IMR-90 (cell line): ENCODE measurements around the gene LRRC4. TPM values are rescaled to one million over a fixed set of nuclear protein-coding genes. Genes with fewer than 3 reads are reported as not detected.

Experiments
- ATAC-seq: fragments of 200-7000 bp; cut with Tn5 transposase; 2 replicates; pipeline ENCODE4 v1.9.1; 2020; ENCODE audit warnings: low read depth, mild to moderate bottlenecking, moderate library complexity
- BruUV-seq: library from RNA; stranded (reverse); fragments of 400-500 nt; replicated peaks from 2 replicates; lab custom pipeline; 2021; lab: Mats Ljungman, UMichigan
- CTCF ChIA-PET: fragments of 300-600 bp; formaldehyde crosslinking; extraction: SDS; loops from one replicate; lab custom pipeline; 2021; ENCODE audit warnings: antibody characterized with exemption; lab: Yijun Ruan, JAX
- POLR2A ChIA-PET: fragments of 300-600 bp; sonication (Branson Sonifier 250); formaldehyde crosslinking; loops from one replicate; lab custom pipeline; 2022; ENCODE audit warnings: antibody characterized with exemption; ENCODE audit not compliant: unreplicated experiment; lab: Charles Lee
- DNase-seq: peaks from one replicate; pipeline ENCODE4 v3.0.0; 2013
- H2AFZ ChIP-seq: replicated peaks from 2 replicates; pipeline ENCODE3; 2013; ENCODE audit warnings: low read length, mild to moderate bottlenecking; ENCODE audit not compliant: poor library complexity
- H2AK5ac ChIP-seq: 2 replicates; pipeline ENCODE4 v1.6.1; 2013; ENCODE audit warnings: low read depth, low read length, inconsistent platforms
- H2AK9ac ChIP-seq: replicated peaks from 2 replicates; pipeline ENCODE3; 2013; ENCODE audit warnings: mild to moderate bottlenecking, low read depth, low read length, moderate library complexity; ENCODE audit not compliant: poor library complexity
- H2BK120ac ChIP-seq: 2 replicates; pipeline ENCODE4 v1.6.1; 2013; ENCODE audit warnings: low read depth, low read length, inconsistent platforms
- H2BK15ac ChIP-seq: 3 replicates; pipeline ENCODE4 v1.6.1; 2013; ENCODE audit warnings: low read depth, low read length, inconsistent platforms
- H2BK20ac ChIP-seq: 2 replicates; pipeline ENCODE4 v1.6.1; 2013; ENCODE audit warnings: low read depth, mild to moderate bottlenecking, inconsistent platforms, low read length, moderate library complexity
- H2BK5ac ChIP-seq: 2 replicates; pipeline ENCODE4 v1.6.1; 2013; ENCODE audit warnings: mild to moderate bottlenecking, low read depth, low read length, inconsistent platforms; ENCODE audit not compliant: poor library complexity, severe bottlenecking
- H3K14ac ChIP-seq: replicated peaks from 2 replicates; pipeline ENCODE4 v1.6.1; 2013; ENCODE audit warnings: low read depth, low read length, inconsistent platforms
- H3K18ac ChIP-seq: 2 replicates; pipeline ENCODE4 v1.6.1; 2013; ENCODE audit warnings: low read depth, low read length, control low read depth
- H3K23ac ChIP-seq: 2 replicates; pipeline ENCODE4 v1.6.1; 2013; ENCODE audit warnings: low read depth, low read length, inconsistent platforms
- H3K27ac ChIP-seq: 2 replicates; pipeline ENCODE4 v1.5.1; 2013; ENCODE audit warnings: mild to moderate bottlenecking, control low read depth, low read length; ENCODE audit not compliant: insufficient read depth
- H3K27me3 ChIP-seq: 2 replicates; pipeline ENCODE4 v1.6.1; 2013; ENCODE audit warnings: low read length; ENCODE audit not compliant: control insufficient read depth, insufficient read depth
- H3K36me3 ChIP-seq: 2 replicates; pipeline ENCODE4 v1.6.1; 2013; ENCODE audit warnings: low read length, mixed read lengths; ENCODE audit not compliant: control insufficient read depth, insufficient read depth
- H3K4ac ChIP-seq: 2 replicates; pipeline ENCODE4 v1.6.1; 2013; ENCODE audit warnings: low read depth, low read length, inconsistent platforms
- H3K4me1 ChIP-seq: 2 replicates; pipeline ENCODE4 v1.6.1; 2013; ENCODE audit warnings: low read length, mixed read lengths; ENCODE audit not compliant: control insufficient read depth, insufficient read depth
- H3K4me2 ChIP-seq: 2 replicates; pipeline ENCODE4 v1.6.1; 2013; ENCODE audit warnings: low read depth, mild to moderate bottlenecking, control low read depth, low read length, moderate library complexity
- H3K4me3 ChIP-seq: 2 replicates; pipeline ENCODE4 v1.5.1; 2013; ENCODE audit warnings: low read depth, mild to moderate bottlenecking, control low read depth, low read length, moderate library complexity; ENCODE audit not compliant: insufficient read depth
- H3K56ac ChIP-seq: 2 replicates; pipeline ENCODE4 v1.6.1; 2013; ENCODE audit warnings: low read length, inconsistent platforms; ENCODE audit not compliant: insufficient read depth; ENCODE audit errors: extremely low read depth
- H3K79me1 ChIP-seq, 2 experiments: 2 replicates each; pipeline ENCODE4 v1.6.1; 2013; ENCODE audit warnings: low read length in 2 of 2, inconsistent platforms in 1 of 2, low read depth in 1 of 2
- H3K9ac ChIP-seq: 2 replicates; pipeline ENCODE4 v1.6.1; 2013; ENCODE audit warnings: low read depth, low read length, control low read depth
- H3K9me1 ChIP-seq: 2 replicates; pipeline ENCODE4 v1.6.1; 2013; ENCODE audit warnings: low read length, inconsistent platforms; ENCODE audit not compliant: insufficient read depth
- H3K9me3 ChIP-seq: 2 replicates; pipeline ENCODE4 v1.6.1; 2013; ENCODE audit warnings: low read length; ENCODE audit not compliant: control insufficient read depth, insufficient read depth
- H4K20me1 ChIP-seq: 2 replicates; pipeline ENCODE4 v1.6.1; 2013; ENCODE audit warnings: low read length, inconsistent platforms; ENCODE audit not compliant: insufficient read depth
- H4K5ac ChIP-seq: 2 replicates; pipeline ENCODE4 v1.6.1; 2013; ENCODE audit warnings: mild to moderate bottlenecking, low read depth, low read length, control low read depth
- H4K8ac ChIP-seq, 2 experiments: 2 replicates each; pipeline ENCODE4 v1.6.1; 2013; ENCODE audit warnings: low read depth in 2 of 2, low read length in 2 of 2, control low read depth in 1 of 2, inconsistent platforms in 1 of 2
- H4K91ac ChIP-seq: 2 replicates; pipeline ENCODE4 v1.6.1; 2013; ENCODE audit warnings: low read depth, low read length, inconsistent platforms; ENCODE audit not compliant: insufficient read depth
- BHLHE40 ChIP-seq: fragments of 150-350 bp; IDR thresholded peaks from 2 replicates; pipeline ENCODE4 v1.6.1; 2016; ENCODE audit warnings: mild to moderate bottlenecking, low read depth, low read length
- CEBPB ChIP-seq: IDR thresholded peaks from 2 replicates; pipeline ENCODE4 v1.6.1; 2012; ENCODE audit warnings: low read depth, low read length, improper control_type of control experiment
- CHD1 ChIP-seq: IDR thresholded peaks from 2 replicates; pipeline ENCODE4 v1.6.1; 2012; ENCODE audit warnings: low read depth, low read length, improper control_type of control experiment
- FOS ChIP-seq: fragments of 150-350 bp; IDR thresholded peaks from 2 replicates; pipeline ENCODE4 v1.6.1; 2016; ENCODE audit warnings: low read depth, low read length
- MAFK ChIP-seq: IDR thresholded peaks from 2 replicates; pipeline ENCODE4 v1.6.1; 2012; ENCODE audit warnings: low read depth, low read length, improper control_type of control experiment
- MAZ ChIP-seq: IDR thresholded peaks from 2 replicates; pipeline ENCODE4 v1.6.1; 2012; ENCODE audit warnings: low read depth, mild to moderate bottlenecking, low read length, improper control_type of control experiment, moderate library complexity, borderline replicate concordance
- NFE2L2 ChIP-seq: fragments of 150-350 bp; IDR thresholded peaks from 2 replicates; pipeline ENCODE4 v1.6.1; 2016; ENCODE audit warnings: low read depth, mild to moderate bottlenecking, low read length
- POLR2A ChIP-seq: IDR thresholded peaks from 2 replicates; pipeline ENCODE4 v1.6.1; 2012; ENCODE audit warnings: mild to moderate bottlenecking, low read depth, low read length
- RCOR1 ChIP-seq: IDR thresholded peaks from 2 replicates; pipeline ENCODE4 v1.6.1; 2012; ENCODE audit warnings: mild to moderate bottlenecking, low read length, improper control_type of control experiment; ENCODE audit not compliant: insufficient replicate concordance
- RFX5 ChIP-seq: IDR thresholded peaks from 2 replicates; pipeline ENCODE4 v1.8.0; 2012; ENCODE audit warnings: low read depth, mild to moderate bottlenecking, low read length, moderate library complexity
- SMC3 ChIP-seq: fragments of 150-350 bp; IDR thresholded peaks from 2 replicates; pipeline ENCODE4 v1.6.1; 2016; ENCODE audit warnings: low read depth, mild to moderate bottlenecking, antibody characterized with exemption, low read length, moderate library complexity
- WGBS, 2 experiments: methylation state at CpG; one replicate each; pipeline versions ENCODE4 v1.1.5 to v1.1.7; 2013; ENCODE audit warnings: missing lambda C conversion rate in 2 of 2; ENCODE audit not compliant: insufficient read length in 1 of 2; ENCODE audit errors: extremely low coverage in 2 of 2; 5-methylcytosine and 5-hydroxymethylcytosine counted together
- dilution Hi-C: fragments of 300-500 bp; cut with HindIII; formaldehyde crosslinking; loops from one replicate; pipeline ENCODE4 v1.14.3; 2018; ENCODE audit warnings: low sequenced_read_pairs; ENCODE audit not compliant: unreplicated experiment
- in situ Hi-C: fragments of 300-500 bp; cut with MboI; formaldehyde crosslinking; loops from 3 replicates; pipeline ENCODE4 v1.14.3; 2019; ENCODE audit warnings: low sequenced_read_pairs, inconsistent platforms, mixed read lengths
- intact Hi-C: fragments of 100-400 bp; cut with micrococcal nuclease; formaldehyde crosslinking; loops from 2 replicates; pipeline ENCODE4 v1.10.0; 2022
- polyA plus RNA-seq, 3 experiments: library from polyadenylated mRNA; depleted of rRNA; stranded (reverse); fragments of >200 nt; gene quantifications; 2 replicates each; pipeline ENCODE4 v1.2.3, GENCODE V29; 2012; ENCODE audit warnings: low replicate concordance in 1 of 3
- total RNA-seq: library from RNA; depleted of rRNA; stranded (reverse); fragments of >200 nt; gene quantifications from 2 replicates; pipeline ENCODE4 v1.2.3, GENCODE V29; 2012
- TF ChIP-seq, protein P1 (sequence below): fragments of 150-350 bp; IDR thresholded peaks from 2 replicates; pipeline ENCODE4 v1.6.1; 2017; ENCODE audit warnings: mild to moderate bottlenecking, antibody characterized with exemption, low read length, low read depth
- TF ChIP-seq, protein P2 (sequence below): conservative IDR thresholded peaks from 2 replicates; pipeline ENCODE4 v1.5.1; 2012; ENCODE audit warnings: mild to moderate bottlenecking, low read depth, low read length, improper control_type of control experiment
- TF ChIP-seq, protein P3 (sequence below): fragments of 150-350 bp; IDR thresholded peaks from 2 replicates; pipeline ENCODE4 v1.6.1; 2016; ENCODE audit warnings: low read depth, mild to moderate bottlenecking, low read length, moderate library complexity, borderline replicate concordance

The LRRC4 gene
- total and polyA plus RNA-seq, 2 of the 4 experiments (the other 2 are of a cell fraction) = 0.54 to 0.55 TPM

DNA sequence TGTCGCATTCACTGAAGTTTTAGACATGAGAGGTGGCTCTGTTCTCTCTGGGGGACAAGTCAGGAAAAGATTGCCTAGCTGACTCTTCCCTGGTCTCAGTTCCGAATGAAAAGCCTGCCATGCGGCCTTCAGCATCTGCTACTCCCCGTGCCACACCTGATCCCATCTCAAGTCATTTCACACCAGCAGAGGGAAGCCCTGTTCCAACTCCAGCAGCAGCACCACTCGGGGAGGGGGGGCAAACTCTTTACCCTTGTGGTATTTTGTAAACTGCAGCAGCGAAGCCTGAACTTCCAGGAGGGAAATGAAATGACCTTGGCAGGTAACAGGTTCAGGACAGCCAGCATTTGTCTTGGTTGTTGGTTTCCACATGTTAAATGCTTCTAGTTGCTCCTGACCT, 13.8 kb downstream of the LRRC4 start:
- BruUV-seq = no TSS peak
- H3K56ac ChIP-seq = no peak overlapping the region
- H3K9me1 ChIP-seq = peaks cover 23% of the 10 kb centered on the region
- H4K8ac ChIP-seq = no peak overlapping the region
- H4K5ac ChIP-seq = no peak overlapping the region
- no peak for DNase-seq
- peaks cover 7% of the 10 kb centered on the region for H3K36me3 ChIP-seq
- H3K18ac ChIP-seq = no peak overlapping the region
- no peak overlapping the region for H2AK9ac ChIP-seq
- intact Hi-C loops = no loop called here
- no peak for ATAC-seq
- H2AK5ac ChIP-seq = no peak overlapping the region
- H2BK120ac ChIP-seq = no peak overlapping the region
- H3K27ac ChIP-seq = no peak overlapping the region
- in situ Hi-C loops = no loop called here
- WGBS, 2 experiments = 17% methylated on average over 1 of the region's 6 CpGs; no CpG with 5 or more reads in 1 of the 2 experiments
- H3K4me1 ChIP-seq = peaks cover 6% of the 10 kb centered on the region
- H4K91ac ChIP-seq = no peak overlapping the region
- TF ChIP-seq MAFK (no peak), CEBPB (no peak), FOS (no peak), POLR2A (no peak), MAZ (no peak), NFE2L2 (no peak), RCOR1 (no peak), BHLHE40 (no peak), RFX5 (no peak), CHD1 (no peak), SMC3 (no peak)
- TF ChIP-seq, protein P1, sequence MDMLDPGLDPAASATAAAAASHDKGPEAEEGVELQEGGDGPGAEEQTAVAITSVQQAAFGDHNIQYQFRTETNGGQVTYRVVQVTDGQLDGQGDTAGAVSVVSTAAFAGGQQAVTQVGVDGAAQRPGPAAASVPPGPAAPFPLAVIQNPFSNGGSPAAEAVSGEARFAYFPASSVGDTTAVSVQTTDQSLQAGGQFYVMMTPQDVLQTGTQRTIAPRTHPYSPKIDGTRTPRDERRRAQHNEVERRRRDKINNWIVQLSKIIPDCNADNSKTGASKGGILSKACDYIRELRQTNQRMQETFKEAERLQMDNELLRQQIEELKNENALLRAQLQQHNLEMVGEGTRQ = no peak
- TF ChIP-seq, protein P2, sequence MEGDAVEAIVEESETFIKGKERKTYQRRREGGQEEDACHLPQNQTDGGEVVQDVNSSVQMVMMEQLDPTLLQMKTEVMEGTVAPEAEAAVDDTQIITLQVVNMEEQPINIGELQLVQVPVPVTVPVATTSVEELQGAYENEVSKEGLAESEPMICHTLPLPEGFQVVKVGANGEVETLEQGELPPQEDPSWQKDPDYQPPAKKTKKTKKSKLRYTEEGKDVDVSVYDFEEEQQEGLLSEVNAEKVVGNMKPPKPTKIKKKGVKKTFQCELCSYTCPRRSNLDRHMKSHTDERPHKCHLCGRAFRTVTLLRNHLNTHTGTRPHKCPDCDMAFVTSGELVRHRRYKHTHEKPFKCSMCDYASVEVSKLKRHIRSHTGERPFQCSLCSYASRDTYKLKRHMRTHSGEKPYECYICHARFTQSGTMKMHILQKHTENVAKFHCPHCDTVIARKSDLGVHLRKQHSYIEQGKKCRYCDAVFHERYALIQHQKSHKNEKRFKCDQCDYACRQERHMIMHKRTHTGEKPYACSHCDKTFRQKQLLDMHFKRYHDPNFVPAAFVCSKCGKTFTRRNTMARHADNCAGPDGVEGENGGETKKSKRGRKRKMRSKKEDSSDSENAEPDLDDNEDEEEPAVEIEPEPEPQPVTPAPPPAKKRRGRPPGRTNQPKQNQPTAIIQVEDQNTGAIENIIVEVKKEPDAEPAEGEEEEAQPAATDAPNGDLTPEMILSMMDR = no peak
- TF ChIP-seq, protein P3, sequence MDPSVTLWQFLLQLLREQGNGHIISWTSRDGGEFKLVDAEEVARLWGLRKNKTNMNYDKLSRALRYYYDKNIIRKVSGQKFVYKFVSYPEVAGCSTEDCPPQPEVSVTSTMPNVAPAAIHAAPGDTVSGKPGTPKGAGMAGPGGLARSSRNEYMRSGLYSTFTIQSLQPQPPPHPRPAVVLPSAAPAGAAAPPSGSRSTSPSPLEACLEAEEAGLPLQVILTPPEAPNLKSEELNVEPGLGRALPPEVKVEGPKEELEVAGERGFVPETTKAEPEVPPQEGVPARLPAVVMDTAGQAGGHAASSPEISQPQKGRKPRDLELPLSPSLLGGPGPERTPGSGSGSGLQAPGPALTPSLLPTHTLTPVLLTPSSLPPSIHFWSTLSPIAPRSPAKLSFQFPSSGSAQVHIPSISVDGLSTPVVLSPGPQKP = no peak
- no peak overlapping the region; the same call in 1 of the 2 replicates for H3K23ac ChIP-seq
- H3K27me3 ChIP-seq = no peaks in the 10 kb centered on the region
- H3K4ac ChIP-seq = no peak overlapping the region
- POLR2A ChIA-PET = interaction anchor here (0.6 kb wide), 1 partner anchor 195 kb away, joined by 10 read pairs; no protein-coding TSS in a partner anchor
- H2BK5ac ChIP-seq = no peak overlapping the region
- peaks cover 19 to 76% of the 10 kb centered on the region in 2 experiments; a peak in 3 of 4 replicates for H3K79me1 ChIP-seq
- no peak overlapping the region for H2BK15ac ChIP-seq
- dilution Hi-C loops = no loop called here
- H3K4me2 ChIP-seq = no peak overlapping the region
- H2AFZ ChIP-seq = no peak overlapping the region
- no peak overlapping the region for H3K4me3 ChIP-seq
- H3K9ac ChIP-seq = no peak overlapping the region
- no peaks in the 10 kb centered on the region for H3K9me3 ChIP-seq
- CTCF ChIA-PET = no interaction called here
- no peak overlapping the region for H2BK20ac ChIP-seq
- H4K20me1 ChIP-seq = peaks cover 33% of the 10 kb centered on the region
- H3K14ac ChIP-seq = no peak overlapping the region
